22Rv1 (cell line): ENCODE results near the gene ARHGAP25.

Experiments used
- ZFX ChIP-seq: fragments of 450-650 bp; IDR thresholded peaks from 2 replicates; pipeline ENCODE4 v1.6.1; 2017; ENCODE audit warnings: antibody characterized with exemption, borderline replicate concordance
- TF ChIP-seq, protein P1 (sequence below): fragments of 450-650 bp; IDR thresholded peaks from 2 replicates; pipeline ENCODE4 v1.5.1; 2017; ENCODE audit warnings: mild to moderate bottlenecking

DNA sequence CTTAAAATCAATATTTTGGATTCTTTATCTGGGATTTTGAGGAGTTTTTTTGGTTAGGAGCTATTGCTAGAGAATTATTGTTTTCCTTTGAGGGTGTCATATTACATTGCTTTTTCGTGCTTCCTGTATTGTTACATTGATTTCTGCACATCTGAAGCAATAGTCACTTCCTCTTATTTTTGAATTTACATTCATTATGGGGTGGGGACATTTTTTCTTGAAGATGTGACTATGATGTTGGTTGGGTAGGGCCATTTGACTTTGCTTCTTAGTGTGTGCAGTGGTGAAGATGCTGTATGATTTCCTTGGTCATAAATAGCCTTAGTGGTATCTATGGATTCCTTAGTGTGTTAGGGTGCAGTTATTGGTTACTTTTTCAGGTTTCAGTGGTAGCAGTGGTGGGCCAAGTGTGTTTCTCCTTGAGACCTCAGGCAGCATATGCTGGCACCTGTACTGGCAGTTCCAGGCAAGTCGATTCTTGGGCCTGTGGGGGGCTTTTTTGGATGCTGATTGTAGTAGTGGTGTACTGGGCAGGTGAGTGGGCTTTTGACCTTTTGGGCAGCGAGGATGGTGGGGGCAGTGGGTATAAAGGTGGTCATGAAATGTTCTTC, 61.8 kb downstream of the ARHGAP25 start:
- TF ChIP-seq, protein P1, sequence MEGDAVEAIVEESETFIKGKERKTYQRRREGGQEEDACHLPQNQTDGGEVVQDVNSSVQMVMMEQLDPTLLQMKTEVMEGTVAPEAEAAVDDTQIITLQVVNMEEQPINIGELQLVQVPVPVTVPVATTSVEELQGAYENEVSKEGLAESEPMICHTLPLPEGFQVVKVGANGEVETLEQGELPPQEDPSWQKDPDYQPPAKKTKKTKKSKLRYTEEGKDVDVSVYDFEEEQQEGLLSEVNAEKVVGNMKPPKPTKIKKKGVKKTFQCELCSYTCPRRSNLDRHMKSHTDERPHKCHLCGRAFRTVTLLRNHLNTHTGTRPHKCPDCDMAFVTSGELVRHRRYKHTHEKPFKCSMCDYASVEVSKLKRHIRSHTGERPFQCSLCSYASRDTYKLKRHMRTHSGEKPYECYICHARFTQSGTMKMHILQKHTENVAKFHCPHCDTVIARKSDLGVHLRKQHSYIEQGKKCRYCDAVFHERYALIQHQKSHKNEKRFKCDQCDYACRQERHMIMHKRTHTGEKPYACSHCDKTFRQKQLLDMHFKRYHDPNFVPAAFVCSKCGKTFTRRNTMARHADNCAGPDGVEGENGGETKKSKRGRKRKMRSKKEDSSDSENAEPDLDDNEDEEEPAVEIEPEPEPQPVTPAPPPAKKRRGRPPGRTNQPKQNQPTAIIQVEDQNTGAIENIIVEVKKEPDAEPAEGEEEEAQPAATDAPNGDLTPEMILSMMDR, result no peak
- no peak for TF ChIP-seq ZFX
